CD4-positive, alpha-beta memory T cell (primary cell): ENCODE results near the gene ZNF385C. TPM values are rescaled to one million over a fixed set of nuclear protein-coding genes. Genes with fewer than 3 reads are reported as not detected.

Experiments
- CTCF ChIA-PET: fragments of 350-600 bp; sonication (Branson Sonifier 250); formaldehyde crosslinking; loops from one replicate; lab custom pipeline; 2021; ENCODE audit warnings: inconsistent platforms; ENCODE audit not compliant: partially characterized antibody; lab: Charles Lee
- POLR2A ChIA-PET: fragments of 350-600 bp; sonication (Branson Sonifier 250); formaldehyde crosslinking; loops from one replicate; lab custom pipeline; 2021; ENCODE audit not compliant: partially characterized antibody; lab: Charles Lee
- DNase-seq, 5 donors: peaks; one replicate each; pipeline versions ENCODE4 v3.0.0 to v3.0.0-alpha.2; 2020 to 2022; ENCODE audit warnings: mixed read lengths in 1 of 5
- H3K27ac ChIP-seq: one replicate; pipeline ENCODE4 v1.7.0; 2013; ENCODE audit warnings: low read depth, low read length
- H3K27me3 ChIP-seq: 2 replicates; pipeline ENCODE4 v1.7.0; 2013; ENCODE audit warnings: mild to moderate bottlenecking, low read length, moderate library complexity; ENCODE audit not compliant: insufficient read depth
- H3K36me3 ChIP-seq: 2 replicates; pipeline ENCODE4 v1.7.0; 2013; ENCODE audit warnings: mild to moderate bottlenecking, low read length, moderate library complexity; ENCODE audit not compliant: insufficient read depth
- H3K4me1 ChIP-seq: 2 replicates; pipeline ENCODE4 v1.7.0; 2013; ENCODE audit warnings: mild to moderate bottlenecking, low read length, moderate library complexity; ENCODE audit not compliant: insufficient read depth
- H3K4me3 ChIP-seq, 2 donors: one replicate each; pipeline ENCODE4 v1.7.0; 2013; ENCODE audit warnings: low read length in 2 of 2, mild to moderate bottlenecking in 1 of 2
- H3K9me3 ChIP-seq, 2 donors: one replicate each; pipeline ENCODE4 v1.7.0; 2013; ENCODE audit warnings: low read length in 2 of 2, control low read depth in 1 of 2; ENCODE audit not compliant: control insufficient read depth in 1 of 2
- H3K27ac Mint-ChIP-seq, 7 donors: one replicate each; pipeline ENCODE4 v1.8.0; 2020 to 2021; ENCODE audit warnings: mixed read lengths in 7 of 7, mild to moderate bottlenecking in 6 of 7, inconsistent platforms in 3 of 7, moderate library complexity in 3 of 7
- H3K27me3 Mint-ChIP-seq, 2 donors: one replicate each; pipeline ENCODE4 v1.8.0; 2020 to 2021; ENCODE audit warnings: mixed read lengths in 2 of 2
- H3K36me3 Mint-ChIP-seq, 2 donors: one replicate each; pipeline ENCODE4 v1.8.0; 2020 to 2021; ENCODE audit warnings: mixed read lengths in 2 of 2, inconsistent platforms in 1 of 2, mild to moderate bottlenecking in 1 of 2
- H3K4me1 Mint-ChIP-seq, 4 donors: one replicate each; pipeline ENCODE4 v1.8.0; 2020 to 2021; ENCODE audit warnings: mixed read lengths in 4 of 4, mild to moderate bottlenecking in 1 of 4
- H3K4me3 Mint-ChIP-seq, 8 donors: one replicate each; pipeline ENCODE4 v1.8.0; 2020 to 2021; ENCODE audit warnings: mixed read lengths in 8 of 8, mild to moderate bottlenecking in 7 of 8, moderate library complexity in 6 of 8, inconsistent platforms in 3 of 8
- H3K9me3 Mint-ChIP-seq, 8 donors: one replicate each; pipeline ENCODE4 v1.8.0; 2020 to 2021; ENCODE audit warnings: mixed read lengths in 8 of 8, mild to moderate bottlenecking in 5 of 8, inconsistent platforms in 3 of 8, moderate library complexity in 1 of 8
- intact Hi-C: fragments of 100-400 bp; cut with micrococcal nuclease; formaldehyde crosslinking; loops from one replicate; pipeline ENCODE4 v1.15.1; 2023
- polyA plus RNA-seq, 2 donors: library from polyadenylated mRNA; unstranded; fragments of 300-500 nt; fragmentation: Illumina TruSeq; gene quantifications; one replicate each; pipeline ENCODE4 v1.2.3, GENCODE V29; 2021
- total RNA-seq, 2 experiments: library from RNA; stranded (reverse); gene quantifications; one replicate each; pipeline ENCODE4 v1.2.3, GENCODE V29; 2021

ZNF385C gene
- total and polyA plus RNA-seq, 4 experiments from 2014 or later = 0.36 TPM; not detected in 3

- DNase-seq = no peak
- no peaks in the 10 kb centered on the region for H3K9me3 ChIP-seq
- Mint-ChIP-seq H3K4me1 (peaks cover 5 to 10% (median 6%) of the 10 kb centered on the region in 4 donors), H3K36me3 (no peaks in the 10 kb centered on the region), H3K9me3 (no peaks in the 10 kb centered on the region), H3K27ac (no peak overlapping the region), H3K27me3 (peaks cover 15 to 38% of the 10 kb centered on the region in 2 donors), H3K4me3 (no peak overlapping the region)
- H3K36me3 ChIP-seq = no peaks in the 10 kb centered on the region
- intact Hi-C loops = no loop called here
- peaks cover 6% of the 10 kb centered on the region for H3K4me1 ChIP-seq
- no peaks in the 10 kb centered on the region for H3K27me3 ChIP-seq
- H3K27ac ChIP-seq = no peak overlapping the region
- POLR2A ChIA-PET = interaction anchor here (1.2 kb wide), 1 partner anchor 38 kb away, joined by 3 read pairs; the partner anchor contains the start of gene DNAJC7
- H3K4me3 ChIP-seq = no peak overlapping the region
- CTCF ChIA-PET = interaction anchor here (3.4 kb wide), 1 partner anchor 11 kb away, joined by 13 read pairs; no protein-coding TSS in a partner anchor
Measured at GRCh38 chr17:42055496-42055895, 42.8 kb downstream of the ZNF385C start.

- no peaks in the 10 kb centered on the region for H3K9me3 ChIP-seq
- no peaks in the 10 kb centered on the region for H3K36me3 ChIP-seq
- no peaks in the 10 kb centered on the region for H3K27me3 ChIP-seq
- CTCF ChIA-PET = interaction anchor here (3.4 kb wide), 1 partner anchor 11 kb away, joined by 13 read pairs; no protein-coding TSS in a partner anchor
- peaks cover 6% of the 10 kb centered on the region for H3K4me1 ChIP-seq
- H3K4me3 ChIP-seq = no peak overlapping the region
- Mint-ChIP-seq H3K36me3 (no peaks in the 10 kb centered on the region), H3K9me3 (no peaks in the 10 kb centered on the region), H3K4me1 (peaks cover 5 to 10% (median 6%) of the 10 kb centered on the region in 4 donors), H3K4me3 (no peak overlapping the region), H3K27ac (no peak overlapping the region), H3K27me3 (peaks cover 15 to 34% of the 10 kb centered on the region in 2 donors)
- DNase-seq = no peak
- intact Hi-C loops = no loop called here
- H3K27ac ChIP-seq = no peak overlapping the region
- POLR2A ChIA-PET = interaction anchor here (1.2 kb wide), 1 partner anchor 38 kb away, joined by 3 read pairs; the partner anchor contains the start of gene DNAJC7
Measured at GRCh38 chr17:42055027-42055426, 43.2 kb downstream of the ZNF385C start.

GRCh38 chr17:42053731-42054500 is 44.4 kb downstream of the ZNF385C start:
- Mint-ChIP-seq H3K36me3 (no peaks in the 10 kb centered on the region), H3K4me3 (no peak overlapping the region), H3K4me1 (peaks cover 5 to 10% (median 7%) of the 10 kb centered on the region in 4 donors), H3K9me3 (no peaks in the 10 kb centered on the region), H3K27me3 (peaks cover 15 to 39% of the 10 kb centered on the region in 2 donors), H3K27ac (no peak overlapping the region)
- Histone ChIP-seq H3K9me3 (no peaks in the 10 kb centered on the region), H3K4me3 (no peak overlapping the region), H3K27ac (no peak overlapping the region), H3K36me3 (no peaks in the 10 kb centered on the region), H3K4me1 (peaks cover 6% of the 10 kb centered on the region), H3K27me3 (no peaks in the 10 kb centered on the region)
- CTCF ChIA-PET = interaction anchor here (3.4 kb wide), 1 partner anchor 12 kb away, joined by 13 read pairs; no protein-coding TSS in a partner anchor
- intact Hi-C loops = no loop called here
- POLR2A ChIA-PET = no interaction called here
- no peak for DNase-seq

- H3K4me3 ChIP-seq = no peak overlapping the region
- H3K36me3 Mint-ChIP-seq = no peaks in the 10 kb centered on the region
- intact Hi-C loops = no loop called here
- no peak overlapping the region for H3K27ac ChIP-seq
- ChIA-PET CTCF (interaction anchor here (1.3 kb wide), 1 partner anchor 27 kb away, joined by 6 read pairs; no protein-coding TSS in a partner anchor), POLR2A (no interaction called here)
- DNase-seq = no peak
- peak overlapping the region in 2 of 8 donors; percentile 13 to 86 for H3K4me3 Mint-ChIP-seq
- no peaks in the 10 kb centered on the region for H3K27me3 ChIP-seq
- H3K4me1 ChIP-seq = peaks cover 6% of the 10 kb centered on the region
- H3K9me3 Mint-ChIP-seq = peaks cover 0 to under 1% (median 0%) of the 10 kb centered on the region in 8 donors
- no peak overlapping the region for H3K27ac Mint-ChIP-seq
- H3K27me3 Mint-ChIP-seq = peaks cover 15 to 39% of the 10 kb centered on the region in 2 donors
- H3K4me1 Mint-ChIP-seq = peaks cover 5 to 10% (median 7%) of the 10 kb centered on the region in 4 donors
- H3K36me3 ChIP-seq = no peaks in the 10 kb centered on the region
- no peaks in the 10 kb centered on the region for H3K9me3 ChIP-seq
Measured at GRCh38 chr17:42052346-42052877, 45.9 kb downstream of the ZNF385C start.

- POLR2A ChIA-PET = interaction anchor here (1.5 kb wide), 1 partner anchor 86 kb away, joined by 5 read pairs; no protein-coding TSS in a partner anchor
- H3K9me3 ChIP-seq = no peaks in the 10 kb centered on the region
- CTCF ChIA-PET = interaction anchor here (1.0 to 1.3 kb wide), 4 partner anchors 14 to 89 kb away, joined by 3 to 6 read pairs (median 5); no protein-coding TSS in a partner anchor
- DNase-seq = no peak
- H3K4me1 ChIP-seq = peaks cover 6% of the 10 kb centered on the region
- no peaks in the 10 kb centered on the region for H3K36me3 Mint-ChIP-seq
- H3K36me3 ChIP-seq = no peaks in the 10 kb centered on the region
- H3K4me3 ChIP-seq = no peak overlapping the region
- peaks cover 0 to 2% (median 0%) of the 10 kb centered on the region in 8 donors for H3K9me3 Mint-ChIP-seq
- peaks cover 14 to 39% of the 10 kb centered on the region in 2 donors for H3K27me3 Mint-ChIP-seq
- intact Hi-C loops = no loop called here
- H3K27ac Mint-ChIP-seq = no peak overlapping the region
- no peaks in the 10 kb centered on the region for H3K27me3 ChIP-seq
- H3K27ac ChIP-seq = no peak overlapping the region
- H3K4me3 Mint-ChIP-seq = peak overlapping the region in 6 of 8 donors; percentile 2 to 86 (median 86)
- peaks cover 5 to 10% (median 7%) of the 10 kb centered on the region in 4 donors for H3K4me1 Mint-ChIP-seq
Measured at GRCh38 chr17:42051645-42052044, 46.6 kb downstream of the ZNF385C start.

GRCh38 chr17:42051013-42051400 is 47.3 kb downstream of the ZNF385C start:
- H3K4me3 Mint-ChIP-seq = peak overlapping the region; percentile 80 to 88 (median 86)
- peak overlapping the region in 5 of 7 donors; percentile 4 to 83 (median 50) for H3K27ac Mint-ChIP-seq

More at GRCh38 chr17:42051013-42051400, 47.3 kb downstream of the ZNF385C start:
- Histone ChIP-seq H3K27ac (no peak overlapping the region), H3K4me1 (peaks cover 6% of the 10 kb centered on the region), H3K4me3 (peak overlapping the region in 1 of 2 donors; percentile 27), H3K27me3 (no peaks in the 10 kb centered on the region), H3K9me3 (no peaks in the 10 kb centered on the region), H3K36me3 (no peaks in the 10 kb centered on the region)
- CTCF ChIA-PET = interaction anchor here (1.0 to 1.3 kb wide), 4 partner anchors 14 to 88 kb away, joined by 3 to 6 read pairs (median 5); no protein-coding TSS in a partner anchor
- peaks cover 0 to 2% (median 0%) of the 10 kb centered on the region in 8 donors for H3K9me3 Mint-ChIP-seq
- DNase-seq = no peak
- POLR2A ChIA-PET = interaction anchor here (1.5 kb wide), 1 partner anchor 85 kb away, joined by 5 read pairs; no protein-coding TSS in a partner anchor
- intact Hi-C loops = no loop called here
- H3K27me3 Mint-ChIP-seq = peaks cover 13 to 39% of the 10 kb centered on the region in 2 donors
- no peaks in the 10 kb centered on the region for H3K36me3 Mint-ChIP-seq
- H3K4me1 Mint-ChIP-seq = peaks cover 5 to 10% (median 7%) of the 10 kb centered on the region in 4 donors
